ENCODE data around the gene EPB41L2.
"Not testable (repeated sequence)": the region's sequence is repeated elsewhere in the genome, so short reads cannot be mapped to it uniquely, and the experiment has no call there.

Gene EPB41L2

GRCh38 chr6:131013495-131013894, 49.5 kb downstream of the EPB41L2 start:
- no peak overlapping the region for H3K4me3 ChIP-seq (ENCODE audit: low read depth, low read length)
- TF ChIP-seq, protein P1, sequence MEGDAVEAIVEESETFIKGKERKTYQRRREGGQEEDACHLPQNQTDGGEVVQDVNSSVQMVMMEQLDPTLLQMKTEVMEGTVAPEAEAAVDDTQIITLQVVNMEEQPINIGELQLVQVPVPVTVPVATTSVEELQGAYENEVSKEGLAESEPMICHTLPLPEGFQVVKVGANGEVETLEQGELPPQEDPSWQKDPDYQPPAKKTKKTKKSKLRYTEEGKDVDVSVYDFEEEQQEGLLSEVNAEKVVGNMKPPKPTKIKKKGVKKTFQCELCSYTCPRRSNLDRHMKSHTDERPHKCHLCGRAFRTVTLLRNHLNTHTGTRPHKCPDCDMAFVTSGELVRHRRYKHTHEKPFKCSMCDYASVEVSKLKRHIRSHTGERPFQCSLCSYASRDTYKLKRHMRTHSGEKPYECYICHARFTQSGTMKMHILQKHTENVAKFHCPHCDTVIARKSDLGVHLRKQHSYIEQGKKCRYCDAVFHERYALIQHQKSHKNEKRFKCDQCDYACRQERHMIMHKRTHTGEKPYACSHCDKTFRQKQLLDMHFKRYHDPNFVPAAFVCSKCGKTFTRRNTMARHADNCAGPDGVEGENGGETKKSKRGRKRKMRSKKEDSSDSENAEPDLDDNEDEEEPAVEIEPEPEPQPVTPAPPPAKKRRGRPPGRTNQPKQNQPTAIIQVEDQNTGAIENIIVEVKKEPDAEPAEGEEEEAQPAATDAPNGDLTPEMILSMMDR (IDR thresholded peaks at IDR 0.05; ENCODE audit: low read depth, low read length, missing control alignments), result no peak
- in situ Hi-C loops (cut with HindIII; ENCODE audit: low sequenced_read_pairs), result no loop called here
- peak; percentile 88 for DNase-seq (ENCODE audit: low read depth)

GRCh38 chr6:131009790-131010189, 53.3 kb downstream of the EPB41L2 start:
- no peak for DNase-seq (ENCODE audit: low read depth)
- in situ Hi-C loops (cut with HindIII; ENCODE audit: low sequenced_read_pairs), result no loop called here
- TF ChIP-seq, protein P1 (IDR thresholded peaks at IDR 0.05; ENCODE audit: low read depth, low read length, missing control alignments), result no peak
- no peak overlapping the region for H3K4me3 ChIP-seq (ENCODE audit: low read depth, low read length)

DNA sequence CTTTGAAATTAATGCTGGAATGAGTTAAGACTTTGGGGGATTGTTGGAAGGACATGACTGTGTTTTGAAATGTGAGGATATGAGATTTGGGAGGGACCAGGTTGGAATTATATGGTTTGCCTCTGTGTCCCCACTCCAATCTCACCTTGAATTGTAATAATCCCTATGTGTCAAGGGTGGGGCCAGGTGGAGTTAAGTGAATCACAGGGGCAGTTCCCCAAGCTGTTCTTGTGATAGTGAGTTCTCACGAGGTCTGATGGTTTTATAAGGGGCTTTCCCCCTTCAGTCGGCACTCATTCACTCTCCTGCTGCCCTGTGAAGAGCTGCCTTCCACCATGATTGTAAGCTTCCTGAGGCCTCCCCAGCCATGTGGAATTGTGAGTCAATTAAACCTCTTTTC, 54.1 kb downstream of the EPB41L2 start:
- H3K4me3 ChIP-seq (ENCODE audit: low read depth, low read length); DNase-seq (ENCODE audit: low read depth); in situ Hi-C loops (cut with HindIII; ENCODE audit: low sequenced_read_pairs): not testable (repeated sequence)

GRCh38 chr6:131007964-131008363, 55.1 kb downstream of the EPB41L2 start:
- DNase-seq (ENCODE audit: low read depth); in situ Hi-C loops (cut with HindIII; ENCODE audit: low sequenced_read_pairs); H3K4me3 ChIP-seq (ENCODE audit: low read depth, low read length): not testable (repeated sequence)

DNA sequence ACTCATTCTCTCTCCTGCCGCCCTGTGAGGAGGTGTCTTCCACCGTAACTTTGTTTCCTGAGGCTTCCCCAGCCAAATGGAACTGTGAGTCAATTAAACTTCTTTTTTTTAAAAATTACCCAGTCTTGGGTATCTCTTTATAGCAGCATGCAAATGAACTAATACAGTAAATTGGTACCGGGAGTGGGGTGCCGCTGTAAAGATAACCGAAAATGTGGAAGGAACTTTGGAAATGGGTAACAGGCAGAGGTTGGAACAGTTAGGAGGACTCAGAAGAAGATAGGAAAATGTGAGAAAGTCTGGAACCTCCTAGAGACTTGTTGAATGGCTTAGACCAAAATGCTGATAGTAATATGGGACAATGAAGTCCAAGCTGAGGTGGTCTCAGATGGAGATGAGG, 55.8 kb downstream of the EPB41L2 start:
- TF ChIP-seq, protein P1 (IDR thresholded peaks at IDR 0.05; ENCODE audit: low read depth, low read length, missing control alignments), result no peak
- no peak overlapping the region for H3K4me3 ChIP-seq (ENCODE audit: low read depth, low read length)
- DNase-seq (ENCODE audit: low read depth), result no peak
- in situ Hi-C loops (cut with HindIII; ENCODE audit: low sequenced_read_pairs), result no loop called here

- in situ Hi-C loops (cut with HindIII; ENCODE audit: low sequenced_read_pairs), result no loop called here
- no peak overlapping the region for H3K4me3 ChIP-seq (ENCODE audit: low read depth, low read length)
- no peak for DNase-seq (ENCODE audit: low read depth)
- TF ChIP-seq, protein P1 (IDR thresholded peaks at IDR 0.05; ENCODE audit: low read depth, low read length, missing control alignments), result no peak
Observed at GRCh38 chr6:131005439-131006016, 57.5 kb downstream of the EPB41L2 start.

DNA sequence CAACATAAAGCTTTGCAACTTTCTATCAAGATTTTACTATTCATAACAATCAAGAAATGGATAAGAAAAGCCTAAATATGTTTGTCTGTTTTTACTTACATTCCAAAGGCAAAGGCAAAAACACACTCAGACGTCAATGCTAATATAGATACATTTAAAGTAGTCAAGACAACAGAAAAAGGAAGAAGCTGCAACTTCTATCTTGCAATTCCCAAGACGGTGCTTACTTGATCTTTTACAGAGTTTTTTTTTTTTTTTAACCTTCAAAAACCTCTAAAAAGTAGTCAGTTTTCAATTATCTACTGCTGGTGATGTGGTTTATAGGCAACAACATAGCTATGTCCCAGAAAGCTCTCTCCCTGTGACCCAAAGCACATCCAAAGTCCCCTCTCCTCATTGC, 58.1 kb downstream of the EPB41L2 start:
- no peak overlapping the region for H3K4me3 ChIP-seq (ENCODE audit: low read depth, low read length)
- TF ChIP-seq, protein P1 (IDR thresholded peaks at IDR 0.05; ENCODE audit: low read depth, low read length, missing control alignments), result no peak
- DNase-seq (ENCODE audit: low read depth), result no peak
- in situ Hi-C loops (cut with HindIII; ENCODE audit: low sequenced_read_pairs), result no loop called here

DNA sequence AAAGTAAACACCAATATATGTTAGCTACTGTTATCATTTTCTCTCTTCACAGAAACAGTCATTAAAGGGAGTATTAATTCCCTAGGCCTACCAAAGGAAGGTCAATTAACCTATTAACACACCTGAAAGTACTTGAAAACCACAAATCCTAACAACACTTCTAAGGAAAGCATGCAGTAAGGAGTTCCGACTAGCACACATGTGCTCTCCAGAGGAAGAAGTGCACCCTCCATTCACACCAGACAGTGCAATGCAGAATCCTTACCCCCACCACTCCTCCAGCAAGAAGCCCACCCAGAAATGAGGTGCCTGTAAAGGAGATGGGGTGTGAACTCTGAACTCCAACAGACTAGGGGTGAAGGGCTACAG, 58.7 kb downstream of the EPB41L2 start:
- TF ChIP-seq, protein P1 (IDR thresholded peaks at IDR 0.05; ENCODE audit: low read depth, low read length, missing control alignments), result no peak
- in situ Hi-C loops (cut with HindIII; ENCODE audit: low sequenced_read_pairs), result no loop called here
- no peak for DNase-seq (ENCODE audit: low read depth)
- H3K4me3 ChIP-seq (ENCODE audit: low read depth, low read length), result no peak overlapping the region

All from astrocyte of the cerebellum (primary cell).